NCI-H510A (cell line): Measurements from ENCODE around the gene TXNRD1.
"Not testable (repeated sequence)": the region's sequence is repeated elsewhere in the genome, so short reads cannot be mapped to it uniquely, and the experiment has no call there.

ENCODE experiments used
- DNase-seq: peaks from one replicate; lab custom pipeline; 2025; lab: John Stamatoyannopoulos, UW

The TXNRD1 gene

GRCh38 chr12:104372061-104372720, 156.6 kb downstream of the TXNRD1 start:
- no peak for DNase-seq

GRCh38 chr12:104372721-104373335, 157.2 kb downstream of the TXNRD1 start:
- DNase-seq: no peak

GRCh38 chr12:104374071-104374470, 158.5 kb downstream of the TXNRD1 start:
- DNase-seq: no peak

- DNase-seq: no peak
Measured at GRCh38 chr12:104374806-104375205, 159.2 kb downstream of the TXNRD1 start.

- DNase-seq: no peak
Measured at GRCh38 chr12:104375775-104376174, 160.2 kb downstream of the TXNRD1 start.

GRCh38 chr12:104376650-104377513, 161.3 kb downstream of the TXNRD1 start:
- DNase-seq: no peak

- DNase-seq: no peak
Measured at GRCh38 chr12:104377514-104377812, 161.9 kb downstream of the TXNRD1 start.

- no peak for DNase-seq
Measured at GRCh38 chr12:104378427-104378826, 162.8 kb downstream of the TXNRD1 start.

GRCh38 chr12:104381341-104381730, 165.8 kb downstream of the TXNRD1 start:
- no peak for DNase-seq

GRCh38 chr12:104381731-104382480, 166.3 kb downstream of the TXNRD1 start:
- DNase-seq: peak; percentile 44

GRCh38 chr12:104384141-104384880, 168.7 kb downstream of the TXNRD1 start:
- DNase-seq: no peak

- no peak for DNase-seq
Measured at GRCh38 chr12:104385510-104385909, 169.9 kb downstream of the TXNRD1 start.

- no peak for DNase-seq
Measured at GRCh38 chr12:104386461-104386860, 170.9 kb downstream of the TXNRD1 start.

- peak; percentile 33 for DNase-seq
Measured at GRCh38 chr12:104387190-104387589, 171.6 kb downstream of the TXNRD1 start.

- not testable (repeated sequence) for DNase-seq
Measured at GRCh38 chr12:104394086-104394485, 178.5 kb downstream of the TXNRD1 start.
